SH-SY5Y (cell line): ENCODE measurements around the gene SIRPA.

ENCODE experiments used
- GATA2 ChIP-seq: IDR thresholded peaks from 2 replicates; pipeline ENCODE4 v1.6.1; 2011; ENCODE audit warnings: mild to moderate bottlenecking, low read depth, low read length
- GATA3 ChIP-seq: IDR thresholded peaks from 2 replicates; pipeline ENCODE4 v1.6.1; 2011; ENCODE audit warnings: low read depth, mild to moderate bottlenecking, low read length, moderate library complexity

GRCh38 chr20:1857466-1857865 is 37.7 kb upstream of the SIRPA start:
- TF ChIP-seq GATA2 = no peak
- TF ChIP-seq GATA3 = no peak
